AG04449 (cell line): ENCODE data around the gene ALDH8A1.

Experiments used
- CTCF ChIA-PET: fragments of 350-600 bp; formaldehyde crosslinking; extraction: SDS; loops from one replicate; lab custom pipeline; 2021; ENCODE audit warnings: antibody characterized with exemption; lab: Yijun Ruan, JAX
- POLR2A ChIA-PET: fragments of 400-600, 350-600 bp; formaldehyde crosslinking; extraction: SDS; loops from one replicate; lab custom pipeline; 2020; ENCODE audit warnings: antibody characterized with exemption, inconsistent platforms; lab: Yijun Ruan, JAX
- DNase-seq: peaks from one replicate; pipeline ENCODE4 v3.0.0-alpha.2; 2010; ENCODE audit warnings: low read depth, low spot score
- H3K4me3 ChIP-seq: 2 replicates; pipeline ENCODE4 v1.5.1; 2011; ENCODE audit warnings: low read depth, mild to moderate bottlenecking, control low read depth, low read length
- TF ChIP-seq, protein P1 (sequence below): IDR thresholded peaks from one replicate; pipeline ENCODE4 v1.5.1; 2011; ENCODE audit warnings: mild to moderate bottlenecking, moderate library complexity, low read length, control low read depth, inconsistent platforms; ENCODE audit not compliant: insufficient read depth; ENCODE audit errors: missing control alignments

ALDH8A1 gene

DNA sequence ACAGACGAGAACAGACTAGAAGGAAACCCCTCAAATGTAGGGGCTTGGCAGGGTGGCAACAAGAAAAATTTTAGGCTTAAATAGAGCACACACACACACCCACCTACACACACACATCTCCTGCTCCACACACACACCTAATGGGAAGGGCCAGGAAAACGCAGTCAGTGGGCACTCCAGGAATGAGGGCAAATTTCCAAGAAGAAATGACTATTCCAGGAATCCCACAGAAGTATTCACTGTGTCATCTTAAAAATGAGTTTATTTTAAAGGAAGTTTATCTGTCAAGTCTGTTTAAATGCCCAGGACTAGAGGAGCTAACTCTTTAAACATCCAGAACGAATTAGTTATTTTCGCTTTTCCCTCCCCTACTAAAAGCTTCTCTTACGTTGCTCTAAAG lies 13.0 kb downstream of the ALDH8A1 start:
- ChIA-PET POLR2A (interaction anchor here (1.0 kb wide), 1 partner anchor 28 kb away, joined by 3 read pairs; no protein-coding TSS in a partner anchor), CTCF (interaction anchor here (0.7 to 10.5 kb wide), 6 partner anchors 8 to 814 kb away, joined by 3 to 150 read pairs (median 40); no protein-coding TSS in a partner anchor)
- DNase-seq = peak; percentile 91
- no peak overlapping the region for H3K4me3 ChIP-seq
- TF ChIP-seq, protein P1, sequence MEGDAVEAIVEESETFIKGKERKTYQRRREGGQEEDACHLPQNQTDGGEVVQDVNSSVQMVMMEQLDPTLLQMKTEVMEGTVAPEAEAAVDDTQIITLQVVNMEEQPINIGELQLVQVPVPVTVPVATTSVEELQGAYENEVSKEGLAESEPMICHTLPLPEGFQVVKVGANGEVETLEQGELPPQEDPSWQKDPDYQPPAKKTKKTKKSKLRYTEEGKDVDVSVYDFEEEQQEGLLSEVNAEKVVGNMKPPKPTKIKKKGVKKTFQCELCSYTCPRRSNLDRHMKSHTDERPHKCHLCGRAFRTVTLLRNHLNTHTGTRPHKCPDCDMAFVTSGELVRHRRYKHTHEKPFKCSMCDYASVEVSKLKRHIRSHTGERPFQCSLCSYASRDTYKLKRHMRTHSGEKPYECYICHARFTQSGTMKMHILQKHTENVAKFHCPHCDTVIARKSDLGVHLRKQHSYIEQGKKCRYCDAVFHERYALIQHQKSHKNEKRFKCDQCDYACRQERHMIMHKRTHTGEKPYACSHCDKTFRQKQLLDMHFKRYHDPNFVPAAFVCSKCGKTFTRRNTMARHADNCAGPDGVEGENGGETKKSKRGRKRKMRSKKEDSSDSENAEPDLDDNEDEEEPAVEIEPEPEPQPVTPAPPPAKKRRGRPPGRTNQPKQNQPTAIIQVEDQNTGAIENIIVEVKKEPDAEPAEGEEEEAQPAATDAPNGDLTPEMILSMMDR = no peak

DNA sequence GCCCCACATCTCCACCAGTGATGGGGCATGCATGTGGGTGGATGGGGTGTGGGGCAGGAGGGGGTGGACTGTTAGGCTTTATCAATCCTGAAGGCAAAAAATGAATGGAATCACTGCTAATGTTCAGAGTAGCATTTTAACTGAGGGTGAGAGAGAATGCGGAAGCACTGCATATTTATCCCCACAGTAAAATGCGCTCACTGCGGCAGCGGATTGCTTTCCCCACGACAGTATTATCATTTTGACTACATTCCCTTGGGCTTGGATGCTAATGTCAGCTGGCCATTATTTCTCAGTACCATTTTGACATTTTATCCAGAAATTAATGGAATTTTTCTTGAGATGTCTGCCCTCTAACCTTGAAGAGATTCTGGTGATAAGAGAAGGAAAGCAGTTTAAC lies 13.4 kb downstream of the ALDH8A1 start:
- H3K4me3 ChIP-seq = no peak overlapping the region
- no peak for DNase-seq
- ChIA-PET CTCF (interaction anchor here (0.7 to 10.5 kb wide), 8 partner anchors 8 to 814 kb away, joined by 3 to 150 read pairs (median 4); no protein-coding TSS in a partner anchor), POLR2A (interaction anchor here (0.5 to 1.0 kb wide), 3 partner anchors 27 to 38 kb away, joined by 3 to 4 read pairs (median 3); no protein-coding TSS in a partner anchor)
- TF ChIP-seq, protein P1 = no peak

DNA sequence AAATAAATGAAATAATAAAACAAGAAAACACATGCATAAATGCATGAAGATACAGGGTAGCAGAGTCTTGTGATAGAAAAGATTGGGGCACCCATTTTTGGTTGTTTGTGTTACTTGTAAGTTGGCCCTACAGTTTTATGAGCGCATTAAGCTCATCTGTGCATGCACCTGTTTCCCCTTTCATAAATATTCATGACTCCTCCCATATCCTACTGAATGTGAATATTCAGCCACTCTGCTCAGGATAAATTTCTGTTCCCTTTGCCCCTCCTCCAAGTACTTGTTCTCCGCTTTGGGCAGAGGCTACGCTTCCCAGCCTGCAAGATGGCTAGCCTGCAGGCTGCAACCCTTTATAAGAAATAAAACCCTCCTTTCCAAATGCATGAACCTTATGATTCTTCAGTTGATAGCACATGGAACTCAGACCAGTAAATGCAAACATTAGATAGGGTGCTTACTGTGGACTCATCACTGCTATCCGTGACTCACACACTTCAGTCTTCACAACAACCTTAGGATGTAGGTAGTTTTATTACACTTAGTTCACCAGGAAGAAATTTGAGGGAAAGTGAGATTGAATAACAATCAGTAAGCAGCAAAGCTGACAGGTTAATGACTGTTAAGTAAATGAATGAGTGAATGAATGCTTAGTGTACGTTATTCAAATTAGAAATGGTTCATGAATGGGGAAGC lies 15.0 kb downstream of the ALDH8A1 start:
- TF ChIP-seq, protein P1 = no peak
- H3K4me3 ChIP-seq = no peak overlapping the region
- ChIA-PET POLR2A (no interaction called here), CTCF (interaction anchor here (0.5 kb wide), 1 partner anchor 791 kb away, joined by 3 read pairs; no protein-coding TSS in a partner anchor)
- DNase-seq = no peak

GRCh38 chr6:134932535-134933470 lies 17.1 kb downstream of the ALDH8A1 start:
- TF ChIP-seq, protein P1 = no peak
- no peak overlapping the region for H3K4me3 ChIP-seq
- ChIA-PET POLR2A (no interaction called here), CTCF (interaction anchor here (0.8 to 1.8 kb wide), 8 partner anchors 8 to 809 kb away, joined by 3 to 7 read pairs (median 3); no protein-coding TSS in a partner anchor)
- DNase-seq = no peak

GRCh38 chr6:134932098-134932497 lies 17.8 kb downstream of the ALDH8A1 start:
- DNase-seq = no peak
- CTCF ChIA-PET = interaction anchor here (0.7 to 1.8 kb wide), 9 partner anchors 8 to 808 kb away, joined by 3 to 7 read pairs (median 3); no protein-coding TSS in a partner anchor
- TF ChIP-seq, protein P1 = no peak
- H3K4me3 ChIP-seq = no peak overlapping the region
- POLR2A ChIA-PET = no interaction called here
